Skeletal muscle satellite cell (primary cell): Measurements from ENCODE around the gene CDKN2D.
"Not testable (repeated sequence)": the region's sequence is repeated elsewhere in the genome, so short reads cannot be mapped to it uniquely, and the experiment has no call there.

Source experiments
- H3K27me3 ChIP-seq: 2 replicates; pipeline ENCODE4 v1.7.0; 2013; ENCODE audit warnings: low read length; ENCODE audit not compliant: control insufficient read depth, insufficient read depth
- H3K36me3 ChIP-seq: 2 replicates; pipeline ENCODE4 v1.7.0; 2013; ENCODE audit warnings: mild to moderate bottlenecking, control low read depth, low read length; ENCODE audit not compliant: insufficient read depth
- H3K4me1 ChIP-seq: 2 replicates; pipeline ENCODE4 v1.7.0; 2013; ENCODE audit warnings: low read length; ENCODE audit not compliant: control insufficient read depth, insufficient read depth
- H3K4me2 ChIP-seq: 2 replicates; pipeline ENCODE4 v1.7.0; 2013; ENCODE audit warnings: mild to moderate bottlenecking, low read length
- H3K4me3 ChIP-seq: 2 replicates; pipeline ENCODE4 v1.7.0; 2013; ENCODE audit warnings: low read length
- H3K9ac ChIP-seq: 2 replicates; pipeline ENCODE4 v1.7.0; 2013; ENCODE audit warnings: mild to moderate bottlenecking, low read depth, low read length, moderate library complexity
- H3K9me3 ChIP-seq: replicated peaks from 2 replicates; pipeline ENCODE4 v1.7.0; 2013; ENCODE audit warnings: mild to moderate bottlenecking, control low read depth, low read length

CDKN2D gene

DNA sequence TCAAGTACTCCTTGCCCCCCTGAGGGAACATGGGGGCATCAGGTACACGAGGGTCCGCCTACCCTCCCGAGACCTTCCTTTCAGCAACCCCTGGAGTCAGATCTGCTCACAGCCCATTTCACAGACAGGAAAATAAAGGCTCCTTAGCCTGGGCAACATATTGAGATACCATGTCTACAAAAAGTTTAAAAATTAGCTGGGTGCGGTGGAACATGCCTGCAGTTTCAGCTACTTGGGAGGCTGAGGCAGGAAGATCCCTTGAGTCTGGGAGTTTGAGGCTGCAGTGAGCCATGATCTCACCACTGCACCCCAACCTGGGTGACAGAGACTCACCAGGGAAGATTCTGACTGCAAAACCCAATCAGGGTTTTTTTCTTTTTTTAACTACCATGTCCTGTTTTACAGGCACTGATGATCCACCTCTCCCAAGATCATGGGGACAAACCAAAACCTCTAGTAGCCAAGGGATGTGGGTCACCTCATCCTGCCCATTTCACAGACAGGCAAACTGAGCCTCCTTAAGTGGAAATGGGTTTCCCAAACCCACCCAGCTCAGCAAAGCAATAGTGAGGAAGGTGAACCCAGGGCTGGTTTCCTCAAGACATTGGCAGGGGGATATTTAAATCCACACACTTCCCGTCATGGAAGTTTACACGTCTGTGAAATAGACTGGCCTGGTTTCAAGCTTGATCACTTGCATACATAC, 6.4 kb upstream of the CDKN2D start:
- Histone ChIP-seq H3K9ac (no peak overlapping the region), H3K4me1 (peaks cover 8% of the 10 kb centered on the region), H3K9me3 (no peaks in the 10 kb centered on the region), H3K4me3 (no peak overlapping the region), H3K36me3 (no peaks in the 10 kb centered on the region), H3K4me2 (no peak overlapping the region), H3K27me3 (no peaks in the 10 kb centered on the region)

DNA sequence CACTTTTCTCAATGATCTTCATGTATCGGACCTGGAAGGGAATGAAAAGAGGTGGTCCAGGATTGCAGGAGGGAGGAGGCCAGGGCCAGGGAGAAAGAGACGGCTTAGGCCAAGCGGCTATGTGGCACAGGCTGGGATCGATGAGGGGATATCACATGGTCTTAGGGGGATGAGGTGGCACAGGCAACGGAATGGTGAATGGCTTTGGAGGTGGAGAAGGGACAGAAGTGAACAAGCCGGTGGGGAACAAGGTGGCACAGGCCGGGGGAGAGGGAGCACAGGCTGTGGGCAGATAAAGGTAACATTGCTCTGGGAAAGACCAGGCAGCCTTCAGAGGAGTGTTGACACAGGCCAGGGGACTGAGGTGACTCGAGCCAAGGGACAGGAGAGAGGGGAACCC, 5.7 kb upstream of the CDKN2D start:
- Histone ChIP-seq H3K9me3 (no peaks in the 10 kb centered on the region), H3K4me3 (no peak overlapping the region), H3K4me2 (no peak overlapping the region), H3K27me3 (no peaks in the 10 kb centered on the region), H3K36me3 (no peaks in the 10 kb centered on the region), H3K4me1 (peaks cover 9% of the 10 kb centered on the region), H3K9ac (no peak overlapping the region)

DNA sequence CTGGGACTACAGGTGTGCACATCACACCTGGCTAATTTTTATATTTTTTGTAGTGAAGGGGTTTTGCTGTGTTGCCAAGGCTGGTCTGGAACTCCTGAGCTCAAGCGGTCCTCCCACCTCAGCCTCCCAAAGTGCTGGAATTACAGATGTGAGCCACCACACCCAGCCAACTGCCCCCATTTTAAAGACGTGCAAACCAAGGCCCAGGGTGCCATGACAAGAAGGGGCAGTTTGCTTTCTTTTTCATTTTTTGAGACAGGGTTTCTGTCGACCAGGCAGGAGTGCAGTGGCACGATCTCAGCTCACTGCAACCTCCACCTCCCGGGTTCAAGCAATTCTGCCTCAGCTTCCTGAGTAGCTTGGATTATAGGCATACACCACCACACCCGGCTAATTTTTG, 5.0 kb upstream of the CDKN2D start:
- not testable (repeated sequence) for H3K9ac ChIP-seq, H3K9me3 ChIP-seq, H3K36me3 ChIP-seq, H3K4me3 ChIP-seq, H3K4me2 ChIP-seq, H3K27me3 ChIP-seq
- H3K4me1 ChIP-seq, result peaks cover 11% of the 10 kb centered on the region

DNA sequence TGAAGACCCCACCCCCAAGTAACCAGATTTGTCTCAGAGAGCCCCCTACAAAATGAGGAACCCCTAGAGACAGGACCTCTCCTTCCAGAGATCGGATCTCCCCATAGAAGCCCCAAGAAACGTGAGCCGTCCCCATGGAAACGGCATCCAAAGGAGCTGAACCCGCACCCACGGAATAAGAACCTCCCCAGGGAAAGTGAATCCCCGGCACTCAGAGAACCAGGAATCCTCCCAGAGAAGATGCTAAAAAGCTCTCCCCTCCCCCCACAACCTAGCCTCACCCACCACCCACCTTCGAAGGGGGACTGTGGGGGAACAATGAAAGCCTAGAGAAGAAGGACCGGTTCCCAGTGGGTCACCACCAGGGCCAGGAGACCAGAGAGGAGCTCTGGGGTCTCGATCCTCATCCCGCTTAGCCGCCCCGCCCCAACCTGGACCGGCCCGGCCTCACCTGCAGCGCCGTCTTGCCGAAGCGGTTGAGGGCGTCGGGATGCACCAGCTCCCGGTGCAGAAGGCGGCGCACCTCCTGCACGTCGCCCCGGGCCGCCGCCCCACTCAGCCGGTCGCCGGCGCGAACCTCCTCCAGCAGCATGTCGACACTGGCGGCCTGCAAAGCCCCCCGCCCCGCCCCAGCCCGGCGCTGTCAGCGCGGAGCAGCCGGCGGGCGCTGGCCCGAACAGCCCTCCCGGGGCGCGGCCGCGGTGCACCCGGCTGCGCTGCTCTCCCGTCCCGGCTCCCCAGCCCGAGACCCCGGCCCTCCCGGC, 535 bp downstream of the CDKN2D start:
- Histone ChIP-seq H3K9me3 (no peaks in the 10 kb centered on the region), H3K4me1 (peaks cover 31% of the 10 kb centered on the region), H3K36me3 (no peaks in the 10 kb centered on the region), H3K27me3 (no peaks in the 10 kb centered on the region), H3K9ac (peak overlapping the region; percentile 78), H3K4me2 (peak overlapping the region; percentile 87), H3K4me3 (peak overlapping the region; percentile 89)

DNA sequence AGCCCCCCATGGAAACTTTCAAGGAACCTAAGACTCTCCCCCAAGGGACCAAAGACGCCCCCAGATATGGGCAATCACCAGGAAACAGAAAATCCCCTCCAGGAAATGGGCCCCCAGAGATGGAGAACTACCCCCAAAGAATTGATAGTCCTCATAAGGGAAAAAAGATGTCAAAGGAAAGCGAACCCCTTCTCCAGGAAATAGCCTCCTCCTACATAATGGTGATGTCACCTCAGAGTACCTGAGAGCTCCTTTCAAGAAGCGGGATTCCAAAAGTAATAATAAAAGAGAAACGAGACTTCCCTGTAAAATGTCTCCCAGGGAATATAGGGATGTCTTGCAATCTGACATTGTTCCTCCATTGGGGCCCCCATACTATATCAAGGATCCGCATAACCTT, 1.1 kb downstream of the CDKN2D start:
- Histone ChIP-seq H3K27me3 (no peaks in the 10 kb centered on the region), H3K9me3 (no peaks in the 10 kb centered on the region), H3K4me3 (peak overlapping the region; percentile 89), H3K9ac (peak overlapping the region; percentile 78), H3K36me3 (peaks cover 1% of the 10 kb centered on the region), H3K4me1 (peaks cover 31% of the 10 kb centered on the region), H3K4me2 (peak overlapping the region; percentile 87)

DNA sequence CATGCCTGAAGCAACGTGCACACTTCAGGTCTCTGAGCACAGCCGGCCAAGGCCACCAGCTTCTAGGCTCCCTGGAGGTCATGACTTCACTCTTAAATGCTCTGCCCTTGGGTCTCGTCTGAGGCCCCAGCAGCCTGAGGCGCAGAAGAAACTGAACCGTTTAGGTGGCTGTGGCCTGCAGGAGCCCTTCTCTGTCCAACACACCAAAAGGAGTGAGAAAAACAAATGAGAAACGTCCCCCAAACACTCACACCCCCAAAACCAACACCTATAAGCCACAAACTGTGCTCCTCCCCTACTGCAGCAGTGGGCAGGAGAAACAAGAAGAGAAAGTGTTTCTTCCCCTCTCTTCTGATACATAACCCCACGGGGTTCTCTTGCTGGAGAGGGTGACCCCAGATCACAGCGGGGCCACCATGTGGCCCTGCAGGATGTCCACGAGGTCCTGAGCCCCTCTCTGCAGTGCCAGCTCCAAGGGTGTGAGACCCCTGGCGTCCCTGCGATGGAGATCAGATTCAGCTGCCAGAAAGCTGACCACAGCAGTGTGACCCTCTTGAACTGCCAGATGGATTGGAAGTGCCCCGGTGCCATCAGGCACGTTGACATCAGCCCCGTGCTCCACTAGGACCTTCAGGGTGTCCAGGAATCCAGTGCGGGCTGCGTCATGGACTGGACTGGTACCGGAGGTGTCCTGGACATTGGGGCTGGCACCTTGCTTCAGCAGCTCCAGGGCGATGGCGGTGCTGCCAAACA, 1.9 kb downstream of the CDKN2D start:
- peak overlapping the region; percentile 70 for H3K9ac ChIP-seq
- peaks cover 31% of the 10 kb centered on the region for H3K4me1 ChIP-seq
- H3K4me3 ChIP-seq, result peak overlapping the region; percentile 98
- H3K9me3 ChIP-seq, result no peaks in the 10 kb centered on the region
- H3K4me2 ChIP-seq, result peak overlapping the region; percentile 87
- no peaks in the 10 kb centered on the region for H3K27me3 ChIP-seq
- peaks cover 6% of the 10 kb centered on the region for H3K36me3 ChIP-seq

DNA sequence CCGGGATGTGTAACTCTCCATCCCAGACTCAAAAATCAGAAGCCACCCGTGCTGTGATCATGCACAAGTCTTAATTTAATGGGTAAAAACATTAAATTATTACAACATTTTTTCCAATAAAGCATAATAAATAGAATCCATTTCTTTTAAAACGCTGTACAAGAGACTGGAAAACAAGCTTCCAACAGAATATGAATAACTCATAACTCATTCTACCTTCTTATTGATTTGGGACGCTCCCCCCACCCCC, 2.4 kb downstream of the CDKN2D start:
- H3K9ac ChIP-seq, result peak overlapping the region; percentile 70

DNA sequence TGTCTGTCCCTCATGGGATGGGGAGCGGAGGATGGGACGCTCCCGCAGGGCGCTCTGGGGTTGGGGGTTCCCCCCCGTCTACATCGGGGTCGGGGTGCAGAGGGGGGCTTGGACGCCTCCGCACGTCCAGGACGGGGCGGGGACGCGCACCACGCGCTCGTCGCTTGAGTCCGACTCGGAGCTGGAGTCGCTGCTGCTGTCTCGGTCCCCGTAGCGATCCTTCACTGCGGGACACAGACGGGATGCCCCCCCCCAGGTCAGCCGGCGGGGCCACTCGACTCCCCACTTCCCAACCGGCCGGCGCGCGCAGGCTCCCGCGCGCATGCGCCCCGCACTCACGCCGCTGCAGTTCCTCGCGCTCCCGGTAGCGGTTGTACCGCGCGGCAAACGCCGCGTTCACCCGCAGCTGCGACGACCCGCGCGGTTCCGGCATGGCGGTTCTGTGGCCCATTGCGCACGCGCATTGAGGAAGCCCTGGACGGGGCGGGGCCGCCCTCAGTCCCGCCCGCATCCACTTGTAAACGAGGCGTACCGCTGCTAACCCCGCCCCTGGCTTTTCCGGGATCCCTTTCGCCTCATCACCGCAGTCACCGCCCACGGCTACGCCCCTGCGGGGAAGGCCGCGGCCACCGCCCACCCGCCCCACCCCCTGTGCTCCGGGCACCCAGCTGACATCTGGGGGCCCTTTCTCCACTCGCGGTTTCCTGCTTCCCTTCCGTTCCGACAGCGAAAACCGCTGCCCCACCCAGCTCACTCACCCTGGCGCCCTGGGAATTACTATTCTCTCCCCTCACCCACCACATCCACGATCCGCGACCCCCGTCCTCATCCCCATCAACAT, 3.0 kb downstream of the CDKN2D start, which contains the start of gene KRI1:
Gene KRI1 (minus strand): TSS at position 444 of the 841 bp plus-strand sequence. CDS start 11 bp downstream, at position 433.
- Histone ChIP-seq H3K9me3 (no peaks in the 10 kb centered on the region), H3K36me3 (peaks cover 7% of the 10 kb centered on the region), H3K27me3 (no peaks in the 10 kb centered on the region), H3K4me3 (peak within 1 kb of the TSS; percentile 98), H3K9ac (peak within 1 kb of the TSS; percentile 96), H3K4me2 (peak within 1 kb of the TSS; percentile 87), H3K4me1 (peaks cover 31% of the 10 kb centered on the region)

More for the DNA sequence above, 2.4 kb downstream of the CDKN2D start:
- H3K36me3 ChIP-seq, result peaks cover 6% of the 10 kb centered on the region
- no peaks in the 10 kb centered on the region for H3K9me3 ChIP-seq
- peaks cover 31% of the 10 kb centered on the region for H3K4me1 ChIP-seq
- H3K4me3 ChIP-seq, result peak overlapping the region; percentile 98
- no peaks in the 10 kb centered on the region for H3K27me3 ChIP-seq
- H3K4me2 ChIP-seq, result peak overlapping the region; percentile 87

DNA sequence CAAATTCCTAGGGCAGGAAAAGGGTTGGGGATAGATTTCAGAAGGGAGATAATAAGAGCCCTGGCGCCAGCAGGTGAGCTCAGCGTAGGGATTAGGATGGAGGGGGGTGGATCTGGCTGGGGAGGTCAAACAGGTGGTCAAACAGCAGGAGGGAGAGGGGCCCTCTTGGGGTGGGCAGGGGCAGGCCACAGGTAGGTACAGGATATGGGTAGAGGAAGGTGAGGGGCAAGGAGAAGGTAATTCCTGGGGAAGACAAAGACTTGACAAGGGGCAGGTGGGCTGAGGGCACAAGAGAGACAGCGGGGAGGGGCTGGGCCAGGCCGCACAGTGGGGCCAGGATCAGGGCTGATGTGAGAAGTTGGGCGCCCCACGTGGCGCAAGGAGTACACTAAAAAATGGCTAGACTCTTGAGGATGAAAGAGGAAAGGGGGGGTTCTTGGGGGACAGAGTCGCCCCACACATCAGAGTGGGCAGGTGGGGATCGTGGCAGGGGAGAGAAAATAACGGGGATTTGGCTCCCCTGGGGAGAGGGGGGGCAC, 3.7 kb downstream of the CDKN2D start:
- H3K4me2 ChIP-seq, result peak overlapping the region; percentile 87
- H3K27me3 ChIP-seq, result no peaks in the 10 kb centered on the region
- H3K9ac ChIP-seq, result peak overlapping the region; percentile 96
- peak overlapping the region; percentile 98 for H3K4me3 ChIP-seq
- no peaks in the 10 kb centered on the region for H3K9me3 ChIP-seq
- peaks cover 14% of the 10 kb centered on the region for H3K36me3 ChIP-seq
- peaks cover 31% of the 10 kb centered on the region for H3K4me1 ChIP-seq

DNA sequence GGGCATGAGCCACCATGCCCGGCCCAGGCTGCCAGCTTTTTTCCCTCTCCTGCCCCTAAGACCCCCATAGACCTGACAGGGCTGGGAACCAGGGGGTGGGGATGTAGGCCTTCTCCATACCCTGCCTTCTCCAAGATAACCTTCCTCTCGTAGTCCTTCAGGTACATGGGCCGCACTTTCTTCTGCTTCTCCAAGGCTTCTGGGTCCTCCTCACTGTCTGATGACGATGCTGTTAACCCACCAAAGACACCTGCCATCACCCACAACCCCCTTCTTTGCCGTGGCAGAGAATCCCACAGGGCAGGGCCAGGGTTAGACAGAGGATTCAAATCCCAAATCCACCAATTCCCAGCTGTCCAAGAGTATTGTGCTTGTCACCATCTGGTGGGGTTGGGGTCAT, 6.2 kb downstream of the CDKN2D start:
- peaks cover 24% of the 10 kb centered on the region for H3K4me1 ChIP-seq
- H3K4me2 ChIP-seq, result no peak overlapping the region
- H3K9me3 ChIP-seq, result no peaks in the 10 kb centered on the region
- H3K4me3 ChIP-seq, result no peak overlapping the region
- no peak overlapping the region for H3K9ac ChIP-seq
- peaks cover 31% of the 10 kb centered on the region for H3K36me3 ChIP-seq
- H3K27me3 ChIP-seq, result no peaks in the 10 kb centered on the region

DNA sequence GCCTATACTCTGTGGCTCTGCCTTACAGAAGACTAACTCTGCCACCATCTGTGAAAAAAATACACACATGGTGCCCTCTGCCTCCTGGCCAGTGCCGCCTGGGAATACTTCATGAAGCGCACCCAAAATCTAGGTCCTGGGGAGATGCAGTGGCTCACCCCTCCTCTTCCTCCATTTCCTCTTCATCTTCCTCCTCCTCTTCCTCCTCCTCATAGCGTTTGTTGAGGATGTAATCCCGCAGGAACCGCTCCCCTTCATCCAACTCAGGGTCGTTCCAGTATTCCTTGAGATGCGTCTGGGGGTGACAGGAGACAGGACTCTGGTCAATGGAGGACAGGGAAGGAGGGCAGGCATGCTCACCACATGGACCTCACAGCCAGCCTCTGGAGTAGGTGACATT, 8.6 kb downstream of the CDKN2D start:
- H3K9me3 ChIP-seq, result no peaks in the 10 kb centered on the region
- H3K4me3 ChIP-seq, result no peak overlapping the region
- peaks cover 8% of the 10 kb centered on the region for H3K4me1 ChIP-seq
- H3K27me3 ChIP-seq, result no peaks in the 10 kb centered on the region
- H3K4me2 ChIP-seq, result no peak overlapping the region
- H3K9ac ChIP-seq, result no peak overlapping the region
- H3K36me3 ChIP-seq, result peaks cover 44% of the 10 kb centered on the region
